ENCODE measurements around the gene TMEM54. TPM values are rescaled to one million over a fixed set of nuclear protein-coding genes. Genes with fewer than 3 reads are reported as not detected.

The TMEM54 gene
- total and polyA plus RNA-seq, 9 of the 15 experiments (the other 6 are each of a cell fraction or from before 2014, with no cell fraction given) = 1.00 to 16.2 (median 8.2) TPM

DNA sequence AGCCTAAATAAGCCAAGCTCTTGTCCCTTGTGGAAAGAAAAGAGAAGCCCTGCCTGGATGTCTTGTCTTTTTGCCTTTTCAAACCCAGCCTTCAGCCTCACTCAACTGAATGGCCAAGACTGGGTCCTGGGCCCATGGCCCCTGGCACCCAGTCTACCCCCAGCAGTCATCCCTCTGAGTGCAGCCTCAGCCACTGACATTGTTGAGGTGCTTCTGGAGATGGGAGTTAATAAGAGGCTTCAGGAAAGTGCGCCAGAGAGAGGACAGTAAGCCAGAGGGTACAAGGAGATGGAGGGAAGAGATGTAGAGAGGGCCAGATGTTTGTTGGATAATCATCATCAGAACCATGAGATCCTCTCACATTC is 37.3 kb downstream of the TMEM54 start (continued):
- TF ChIP-seq ZNF561 (CRISPR knock-in tag; conservative IDR thresholded peaks at IDR 0.05) = no peak
- no peak for TF ChIP-seq LEF1 (IDR thresholded peaks at IDR 0.05)

DNA sequence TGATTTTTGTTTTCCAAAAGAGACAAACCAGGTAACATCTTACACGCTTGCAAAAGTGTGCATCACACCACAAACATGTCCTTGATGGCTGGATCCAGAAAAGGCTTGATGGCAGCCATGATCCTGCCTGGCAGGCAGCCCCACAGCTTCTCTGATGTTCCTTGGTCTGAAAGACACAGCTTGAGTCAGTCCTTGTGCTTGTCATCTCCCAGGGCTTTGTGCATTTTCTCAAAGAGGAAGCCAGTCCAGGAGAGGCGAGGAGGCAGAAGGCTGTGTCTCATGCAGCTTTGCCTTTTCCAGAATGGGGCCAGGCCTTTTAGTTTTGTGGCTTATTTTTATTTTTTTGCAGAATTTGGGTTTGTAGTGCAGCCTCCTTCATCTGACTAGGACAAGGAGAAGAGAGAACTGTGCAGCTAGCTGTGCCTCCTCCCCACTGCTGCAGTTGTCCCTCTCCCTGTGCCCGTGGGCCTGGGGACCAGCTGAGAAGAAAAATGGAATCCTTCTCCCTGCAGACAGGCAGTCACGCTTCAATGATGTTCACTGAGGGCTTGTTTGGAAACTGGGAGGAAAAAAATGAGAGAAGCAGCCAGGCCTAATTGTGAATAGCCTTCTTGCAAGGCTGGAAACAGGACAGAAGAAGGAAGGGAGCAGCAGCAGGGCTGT is 37.8 kb downstream of the TMEM54 start:
- no peak overlapping the region for H2AFZ ChIP-seq (ENCODE audit: low read depth, low read length)
- no peaks in the 10 kb centered on the region for H3K9me3 ChIP-seq (replicated peaks; ENCODE audit: control insufficient read depth, insufficient read depth, low read depth, low read length)
- 72% methylated on average over 4 of the region's 4 CpGs for WGBS (ENCODE audit: insufficient coverage, low coverage, missing lambda C conversion rate)
- POLR2A ChIA-PET = interaction anchor here (0.6 to 1.6 kb wide), 5 partner anchors 10 to 145 kb away, joined by 3 to 7 read pairs (median 5); no protein-coding TSS in a partner anchor
- TF ChIP-seq NEUROD1 (IDR thresholded peaks at IDR 0.05; ENCODE audit: borderline replicate concordance, low read depth, low read length, partially characterized antibody) (no peak), ETV6 (IDR thresholded peaks at IDR 0.05; ENCODE audit: borderline replicate concordance in 1 of 2, low read depth in 2 of 2, low read length in 1 of 2) (no peak), ETV6 (CRISPR knock-in tag; IDR thresholded peaks at IDR 0.05; ENCODE audit: borderline replicate concordance) (no peak)
- H3K4me3 ChIP-seq = no peak overlapping the region
- CTCF ChIA-PET (ENCODE audit: low intra/inter-chr PET ratio) = no interaction called here
- no peak for FAIRE-seq
- ATAC-seq = no peak
- in situ Hi-C loops (cut with MboI) (no loop called here), intact Hi-C loops (cut with micrococcal nuclease) (no loop called here)
- peaks cover 0 to 3% of the 10 kb centered on the region in 2 experiments; a peak in 1 of 5 replicates for H3K4me1 ChIP-seq (replicated peaks in 1 of 2; ENCODE audit: control insufficient read depth in 2 of 2, insufficient read depth in 2 of 2, low read length in 2 of 2)
- H3K4me2 ChIP-seq (ENCODE audit: insufficient read depth, low read length) = no peak overlapping the region
- DNase-seq (ENCODE audit: extremely low read depth in 1 of 4, low spot score in 3 of 4) = no peak
- H3K36me3 ChIP-seq (ENCODE audit: control insufficient read depth, insufficient read depth, low read length) = peaks cover 35% of the 10 kb centered on the region; the same call in 2 of the 3 replicates
- H4K20me1 ChIP-seq (replicated peaks; ENCODE audit: control insufficient read depth, insufficient read depth, low read length) = no peaks in the 10 kb centered on the region
- no peaks in the 10 kb centered on the region for H3K79me2 ChIP-seq (ENCODE audit: control insufficient read depth, insufficient read depth, low read length)
- no TSS peak for BruUV-seq (replicated peaks)
- H3K9me1 ChIP-seq (ENCODE audit: control insufficient read depth, insufficient read depth, low read length) = no peaks in the 10 kb centered on the region
- H3K27ac ChIP-seq (ENCODE audit: extremely low read depth, low read depth, low read length) = no peak overlapping the region
- H3K9ac ChIP-seq (ENCODE audit: insufficient read depth in 1 of 2, low read depth in 2 of 2, low read length in 2 of 2) = no peak overlapping the region
- H3K27me3 ChIP-seq (ENCODE audit: control insufficient read depth in 2 of 2, insufficient read depth in 2 of 2, low read length in 2 of 2) = no peaks in the 10 kb centered on the region

All from K562 (cell line).